Small intestine (tissue), 7 donors: ENCODE data around the gene TYW3. TPM values are rescaled to one million over a fixed set of nuclear protein-coding genes. Genes with fewer than 3 reads are reported as not detected.
"Not testable (repeated sequence)": the region's sequence is repeated elsewhere in the genome, so short reads cannot be mapped to it uniquely, and the experiment has no call there.

Experiments used
- DNase-seq, 2 donors: peaks; one replicate each; pipeline versions ENCODE4 v3.0.0 to v3.0.0-alpha.2; 2013
- FAIRE-seq: peaks from 2 replicates; lab custom pipeline; 2012; peaks lifted over from hg19 to GRCh38; lab: Jason Lieb, UNC
- H3K27ac ChIP-seq, 3 donors: one replicate each; pipeline ENCODE4 v1.5.1; 2013; ENCODE audit warnings: low read length in 2 of 3, mild to moderate bottlenecking in 2 of 3, control low read depth in 1 of 3, inconsistent platforms in 1 of 3, low read depth in 1 of 3, moderate library complexity in 1 of 3
- H3K27me3 ChIP-seq, 3 donors: one replicate each; pipeline ENCODE4 v1.6.1; 2013; ENCODE audit warnings: low read length in 3 of 3, inconsistent platforms in 1 of 3; ENCODE audit not compliant: control insufficient read depth in 3 of 3, insufficient read depth in 3 of 3
- H3K36me3 ChIP-seq, 3 donors: one replicate each; pipeline ENCODE4 v1.6.1; 2013; ENCODE audit warnings: low read length in 3 of 3, inconsistent platforms in 1 of 3, low read depth in 1 of 3, mild to moderate bottlenecking in 1 of 3, moderate library complexity in 1 of 3; ENCODE audit not compliant: control insufficient read depth in 3 of 3, insufficient read depth in 2 of 3
- H3K4me1 ChIP-seq, 3 donors: one replicate each; pipeline ENCODE4 v1.6.1; 2013; ENCODE audit warnings: low read length in 2 of 3, inconsistent platforms in 1 of 3, low read depth in 1 of 3, mild to moderate bottlenecking in 1 of 3, moderate library complexity in 1 of 3; ENCODE audit not compliant: control insufficient read depth in 3 of 3, insufficient read depth in 2 of 3
- H3K4me3 ChIP-seq, 3 donors: one replicate each; pipeline ENCODE4 v1.5.1; 2013; ENCODE audit warnings: low read length in 3 of 3, control low read depth in 1 of 3, inconsistent platforms in 1 of 3, low read depth in 1 of 3, mild to moderate bottlenecking in 1 of 3, moderate library complexity in 1 of 3
- H3K9me3 ChIP-seq, 2 donors: one replicate each; pipeline ENCODE4 v1.6.1; 2013; ENCODE audit warnings: low read depth in 1 of 2, low read length in 1 of 2; ENCODE audit not compliant: control insufficient read depth in 2 of 2, insufficient read depth in 1 of 2
- WGBS, 3 donors: extraction: QIAGEN DNeasy Blood & Tissue Kit; methylation state at CpG; one replicate each; pipeline ENCODE4 v1.1.7; 2013; 5-methylcytosine and 5-hydroxymethylcytosine counted together
- polyA plus RNA-seq, 4 donors: library from polyadenylated mRNA; stranded (reverse) in 3 of 4; unstranded in 1 of 4; fragments of 200-250 nt in 3 of 4; fragments of 120-200 nt in 1 of 4; gene quantifications; one replicate each; pipeline versions ENCODE4 v1.2.1 to v1.2.3, GENCODE V29; 2013
- donor health status: healthy with polysubstance abuse.
- donor health status: control.
- donor health status: control.
- donor health status: Bipolar disorder and iron deficiency.
- donor health status: healthy.

The TYW3 gene
- polyA plus RNA-seq, 4 donors: 11.0 to 17.9 (median 11.4) TPM

- Histone ChIP-seq H3K9me3 (no peaks in the 10 kb centered on the region), H3K27me3 (no peaks in the 10 kb centered on the region), H3K36me3 (peaks cover 8 to 20% (median 11%) of the 10 kb centered on the region in 3 donors), H3K27ac (peak overlapping the region in 1 of 3 donors; percentile 28), H3K4me1 (peaks cover 0 to 5% (median 0%) of the 10 kb centered on the region in 3 donors), H3K4me3 (no peak overlapping the region)
- FAIRE-seq: no peak
- WGBS, 3 donors: 97 to 100% (median 97%) methylated on average over 1 of the region's 1 CpG
- DNase-seq: no peak
Measured at GRCh38 chr1:74716822-74717221, 16.1 kb upstream of the TYW3 start.

DNA sequence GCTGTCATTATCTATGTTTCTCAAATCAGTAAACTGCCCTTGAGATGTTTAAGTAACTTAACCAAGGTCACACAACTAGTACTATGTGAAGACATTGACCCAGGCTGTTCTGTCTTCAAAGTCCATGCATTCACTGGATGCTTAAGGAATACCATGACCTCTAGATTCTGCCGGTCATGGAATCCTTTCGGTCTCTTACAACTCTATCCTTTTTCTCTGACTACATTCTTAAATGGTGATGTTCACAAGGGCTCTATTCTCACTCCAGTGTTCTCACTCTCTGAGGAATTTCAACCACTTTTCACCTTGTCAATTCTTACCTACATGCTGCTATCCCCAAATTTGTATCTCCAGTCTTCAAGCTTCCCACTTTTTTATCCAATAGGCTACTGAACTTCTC is 15.3 kb upstream of the TYW3 start:
- no peak for FAIRE-seq
- peak in 1 of 2 donors; percentile 18 for DNase-seq
- WGBS, 3 donors: 94 to 98% (median 94%) methylated on average over 2 of the region's 2 CpGs
- Histone ChIP-seq H3K4me3 (no peak overlapping the region), H3K27ac (peak overlapping the region in 1 of 3 donors; percentile 20), H3K9me3 (no peaks in the 10 kb centered on the region), H3K4me1 (peaks cover 0 to 5% (median 0%) of the 10 kb centered on the region in 3 donors), H3K27me3 (no peaks in the 10 kb centered on the region), H3K36me3 (peaks cover 11 to 22% (median 14%) of the 10 kb centered on the region in 3 donors)

DNA sequence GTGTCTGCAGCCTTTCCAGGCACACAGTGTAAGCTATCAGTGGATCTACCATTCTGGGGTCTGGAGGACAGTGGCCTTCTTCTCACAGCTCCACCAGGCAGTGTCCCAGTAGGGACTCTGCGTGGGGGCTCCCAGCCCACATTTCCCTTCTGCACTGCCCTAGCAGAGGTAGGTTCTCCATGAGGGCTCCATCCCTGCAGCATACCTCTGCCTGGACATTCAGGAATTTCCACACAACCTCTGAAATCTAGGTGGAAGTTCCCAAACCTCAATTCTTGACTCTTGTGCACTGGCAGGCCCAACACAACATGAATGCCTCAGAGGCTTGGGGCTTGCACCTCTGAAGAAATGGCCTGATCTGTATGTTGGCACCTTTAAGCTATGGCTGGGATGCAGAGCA is 6.9 kb upstream of the TYW3 start:
- no peak for DNase-seq
- no peak overlapping the region for H3K4me3 ChIP-seq
- H3K36me3 ChIP-seq: peaks cover 7 to 20% (median 16%) of the 10 kb centered on the region in 3 donors
- no peak for FAIRE-seq
- no peak overlapping the region for H3K27ac ChIP-seq
- H3K27me3 ChIP-seq: no peaks in the 10 kb centered on the region
- WGBS, 3 donors: 98 to 100% (median 100%) methylated on average over 1 of the region's 1 CpG
- H3K9me3 ChIP-seq: peaks cover 4 to 11% of the 10 kb centered on the region in 2 donors
- H3K4me1 ChIP-seq: peaks cover 0 to 11% (median 4%) of the 10 kb centered on the region in 3 donors

DNA sequence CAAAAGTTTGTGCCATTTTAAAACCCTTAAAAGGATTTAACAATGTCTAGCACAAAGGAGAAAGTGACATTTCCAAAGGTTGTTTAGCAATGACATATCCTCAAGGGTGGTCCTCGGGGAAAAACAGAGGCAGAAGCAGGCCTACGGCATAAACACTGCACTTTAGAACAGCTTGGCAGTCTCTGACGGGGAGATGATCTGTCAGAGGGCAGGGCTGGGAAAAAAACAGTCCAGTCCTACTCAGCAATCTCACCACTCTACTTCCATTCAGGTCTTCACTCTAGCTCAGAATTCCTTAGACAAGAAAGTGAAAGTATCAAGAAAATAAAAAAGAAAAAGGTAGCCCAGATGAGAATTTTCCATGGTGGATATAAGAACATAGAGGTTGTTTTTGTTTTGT is 4.2 kb upstream of the TYW3 start:
- H3K27ac ChIP-seq: no peak overlapping the region
- no peak overlapping the region for H3K4me3 ChIP-seq
- peaks cover 0 to 13% (median 3%) of the 10 kb centered on the region in 3 donors for H3K36me3 ChIP-seq
- H3K27me3 ChIP-seq: no peaks in the 10 kb centered on the region
- 61 to 89% (median 79%) methylated on average over 3 of the region's 3 CpGs for WGBS, 3 donors
- no peak for FAIRE-seq
- peaks cover 0 to 11% (median 4%) of the 10 kb centered on the region in 3 donors for H3K4me1 ChIP-seq
- DNase-seq: no peak
- peaks cover 4 to 11% of the 10 kb centered on the region in 2 donors for H3K9me3 ChIP-seq

- no peak overlapping the region for H3K4me3 ChIP-seq
- FAIRE-seq (no peak), DNase-seq (peak; percentile 4 to 15)
- 71 to 82% (median 75%) methylated on average over 6 of the region's 6 CpGs for WGBS, 3 donors
- peaks cover 2 to 22% (median 9%) of the 10 kb centered on the region in 3 donors for H3K4me1 ChIP-seq
- no peak overlapping the region for H3K27ac ChIP-seq
- no peaks in the 10 kb centered on the region for H3K27me3 ChIP-seq
- peaks cover 0 to 13% (median 2%) of the 10 kb centered on the region in 3 donors for H3K36me3 ChIP-seq
- H3K9me3 ChIP-seq: peaks cover 4 to 11% of the 10 kb centered on the region in 2 donors
Measured at GRCh38 chr1:74729741-74730478, 3.0 kb upstream of the TYW3 start.

- peak overlapping the region in 2 of 3 donors; percentile 60 to 91 for H3K4me3 ChIP-seq
- DNase-seq (peak; percentile 86 to 89), FAIRE-seq (no peak)
- H3K36me3 ChIP-seq: peaks cover 0 to 5% (median 0%) of the 10 kb centered on the region in 3 donors
- WGBS, 3 donors: 17 to 62% (median 31%) methylated on average over 11 of the region's 11 CpGs
- no peaks in the 10 kb centered on the region for H3K27me3 ChIP-seq
- H3K27ac ChIP-seq: peak overlapping the region; percentile 70 to 79 (median 75)
- H3K4me1 ChIP-seq: peaks cover 2 to 22% (median 9%) of the 10 kb centered on the region in 3 donors
- no peaks in the 10 kb centered on the region for H3K9me3 ChIP-seq
Measured at GRCh38 chr1:74731399-74732052, 1.4 kb upstream of the TYW3 start.

GRCh38 chr1:74732071-74732946 is 643 bp upstream of the TYW3 start:
- peak in 1 of 2 donors; percentile 13 for DNase-seq
- FAIRE-seq: not testable (repeated sequence)

More at GRCh38 chr1:74732071-74732946, 643 bp upstream of the TYW3 start:
- H3K36me3 ChIP-seq, H3K9me3 ChIP-seq, H3K27me3 ChIP-seq: not testable (repeated sequence)
- Histone ChIP-seq H3K27ac (peak overlapping the region; percentile 75 to 94 (median 79)), H3K4me1 (peaks cover 2 to 22% (median 9%) of the 10 kb centered on the region in 3 donors), H3K4me3 (peak overlapping the region; percentile 56 to 91 (median 60))
- WGBS, 3 donors: 5 to 9% (median 5%) methylated on average over 13 to 17 of the region's 17 CpGs
